Brain pericyte (primary cell): Measurements from ENCODE around the gene ADCY2.
A peak's percentile ranks its signal among the peaks of the same experiment; 100 is the strongest.

Experiments used
- DNase-seq: peaks from one replicate; pipeline ENCODE4 v3.0.0-alpha.2; 2012; ENCODE audit warnings: low read depth, low spot score

ADCY2 gene

DNA sequence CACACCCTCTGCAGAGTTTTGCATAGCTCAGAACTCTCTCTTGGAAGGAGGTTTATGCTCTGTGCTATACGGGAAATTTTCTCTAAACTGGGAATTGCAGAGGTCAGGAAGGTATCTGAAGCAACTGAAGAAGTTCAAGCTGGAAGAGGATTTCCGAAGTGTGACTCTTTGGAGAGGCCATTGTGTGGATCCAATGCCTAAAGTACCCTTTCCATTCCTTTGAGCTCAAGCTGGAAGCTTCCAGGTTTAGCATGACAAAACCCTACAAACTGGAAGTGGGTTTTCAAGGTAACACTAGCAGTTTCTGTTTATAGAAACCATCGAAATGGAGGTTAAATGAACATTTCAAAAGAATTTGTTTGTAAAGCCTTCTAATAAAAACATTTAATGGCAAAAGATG is 267.9 kb downstream of the ADCY2 start:
- DNase-seq = no peak

DNA sequence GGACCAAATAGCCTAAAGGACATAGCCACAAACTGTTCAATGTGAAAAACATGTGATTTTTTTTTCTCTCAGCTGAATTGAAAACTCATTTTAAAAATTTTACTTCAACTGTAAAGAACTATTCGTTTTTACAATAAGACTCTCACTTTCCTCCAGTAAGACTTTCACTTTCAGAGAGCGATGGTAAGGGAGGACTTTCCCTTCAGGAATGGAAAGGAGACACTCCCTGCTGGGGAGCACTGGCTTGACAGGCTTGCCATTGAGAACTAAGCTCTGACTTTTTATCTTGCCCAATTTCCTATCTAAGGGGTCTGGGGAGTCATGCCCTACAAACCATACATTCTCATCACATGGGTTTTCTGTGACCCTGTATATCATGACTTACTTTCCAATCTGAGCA is 268.3 kb downstream of the ADCY2 start:
- DNase-seq = no peak

DNA sequence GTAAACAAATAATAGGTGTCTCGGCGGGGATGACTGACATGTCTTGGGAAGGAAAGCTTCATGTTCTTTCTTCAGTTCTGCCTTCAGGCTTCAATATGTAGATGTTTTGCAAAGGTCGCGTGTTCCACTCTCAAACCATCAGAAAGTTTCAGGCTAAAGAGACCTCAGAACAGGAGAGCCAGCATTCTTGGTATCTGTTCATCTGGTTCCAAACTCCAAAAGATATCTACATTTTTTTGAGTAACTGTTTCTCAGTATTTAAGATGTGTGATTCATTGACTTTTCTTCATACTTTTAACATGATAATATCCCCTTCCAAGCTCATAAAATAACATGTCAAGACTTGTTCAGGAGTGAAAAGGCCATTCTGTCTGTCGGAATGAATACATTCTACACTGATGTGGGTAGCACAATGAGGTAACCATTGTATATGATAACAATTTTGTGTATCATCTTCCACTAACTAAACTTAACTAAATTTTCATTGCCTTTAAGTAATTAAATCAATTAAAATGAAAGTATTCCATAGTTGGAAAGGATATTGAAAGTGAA is 271.4 kb downstream of the ADCY2 start:
- no peak for DNase-seq

DNA sequence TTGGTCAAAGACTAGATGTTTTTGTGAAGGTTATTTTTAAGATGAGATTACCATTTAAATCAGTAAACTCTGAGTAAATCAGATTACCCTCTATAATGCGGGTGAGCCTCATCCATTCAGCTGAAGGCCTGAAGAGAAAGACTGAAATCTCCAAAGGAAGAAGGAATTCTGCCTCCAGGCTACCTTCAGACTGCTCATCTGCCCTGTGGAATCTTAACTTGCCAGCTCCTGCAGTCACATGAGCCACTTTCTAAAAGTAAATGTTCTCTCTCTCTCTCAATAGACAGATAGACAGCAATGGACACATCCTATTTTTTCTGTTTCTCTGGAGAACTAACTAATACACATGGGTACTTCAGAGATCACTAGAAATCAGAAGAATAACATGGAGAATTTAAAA is 272.2 kb downstream of the ADCY2 start:
- no peak for DNase-seq

DNA sequence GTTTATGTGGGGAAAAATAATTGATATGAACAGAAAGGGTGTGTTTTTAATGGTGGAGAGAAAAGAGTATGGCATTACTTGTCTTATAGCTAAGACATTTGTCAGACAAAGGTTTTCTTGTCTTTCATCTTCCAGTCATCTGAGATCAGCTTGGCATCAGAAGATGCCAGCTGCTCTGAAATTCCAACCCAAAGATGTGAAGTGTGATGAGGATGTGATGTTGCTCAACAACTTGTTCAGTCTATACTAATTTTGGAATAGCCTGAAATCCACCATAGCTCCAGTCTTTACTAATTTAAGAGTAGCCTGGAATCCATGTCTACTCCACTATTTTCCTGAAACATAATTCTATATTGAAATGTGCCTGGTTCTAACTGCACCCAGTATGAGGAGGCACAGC is 272.7 kb downstream of the ADCY2 start:
- no peak for DNase-seq

DNA sequence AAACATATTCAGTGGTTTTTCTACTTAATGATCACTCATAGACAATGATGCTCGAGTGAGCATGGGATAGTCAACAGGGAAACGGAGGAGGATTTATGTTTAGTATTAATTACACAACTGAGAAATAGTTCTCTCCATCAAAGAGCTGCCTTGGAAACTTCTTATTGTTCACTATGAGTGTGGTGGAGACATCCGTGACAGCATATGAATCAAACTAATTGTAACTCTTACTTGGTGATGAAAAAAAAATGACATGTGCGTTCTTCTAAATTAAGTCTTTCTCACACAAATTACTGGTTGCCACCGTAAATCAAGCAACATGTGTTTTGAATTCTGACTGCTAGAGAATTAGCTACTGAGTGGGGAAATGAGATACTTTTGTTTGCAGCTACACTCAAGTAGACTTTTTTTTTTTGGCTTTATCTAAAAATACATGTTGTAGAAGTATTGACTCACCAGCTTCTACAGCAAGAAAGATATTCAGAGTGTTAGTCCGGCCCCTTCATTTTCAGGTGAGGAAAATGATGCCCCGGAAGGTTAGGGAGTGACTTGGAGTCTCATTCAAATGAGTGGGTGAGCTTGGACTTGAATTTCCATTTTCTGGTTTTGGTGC is 275.5 kb downstream of the ADCY2 start:
- DNase-seq = no peak

DNA sequence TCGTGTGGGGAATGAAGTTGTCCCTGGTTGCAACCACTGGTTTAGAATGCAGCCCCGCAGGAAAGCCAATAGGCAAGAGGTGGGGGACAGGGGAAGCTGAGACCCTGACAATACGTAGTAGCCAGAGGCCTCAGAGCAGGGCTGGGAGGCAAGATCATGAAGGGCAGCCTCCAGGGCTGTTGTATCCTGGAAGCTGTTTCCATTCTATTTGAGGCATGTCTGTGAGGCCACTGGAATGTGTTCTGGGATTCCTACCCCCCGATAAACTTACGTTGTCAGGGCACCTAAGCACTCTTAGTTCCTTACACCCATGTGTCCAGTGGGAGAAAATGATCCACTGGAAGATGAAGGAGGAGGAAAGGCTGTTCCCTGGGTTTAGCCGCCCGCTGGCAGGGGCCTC is 277.7 kb downstream of the ADCY2 start:
- DNase-seq = no peak

DNA sequence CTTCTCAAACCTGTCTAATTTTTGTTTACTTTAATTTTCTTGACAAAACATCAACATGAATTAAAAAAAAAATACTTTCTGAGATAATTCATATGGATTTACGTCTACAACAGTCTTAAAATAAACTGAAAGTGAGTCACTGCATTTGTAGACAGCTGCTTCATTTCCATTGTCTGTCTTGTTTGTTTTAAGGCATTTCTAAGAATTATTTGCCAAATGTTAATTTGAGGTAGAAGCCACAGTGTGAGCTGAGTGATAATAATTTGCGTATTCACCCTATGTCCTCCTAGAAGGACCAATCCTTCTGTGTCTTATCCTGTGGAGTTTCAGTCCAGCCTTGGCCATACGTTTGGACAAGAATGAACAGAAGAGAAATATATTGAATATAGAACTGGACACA is 280.5 kb downstream of the ADCY2 start:
- no peak for DNase-seq

DNA sequence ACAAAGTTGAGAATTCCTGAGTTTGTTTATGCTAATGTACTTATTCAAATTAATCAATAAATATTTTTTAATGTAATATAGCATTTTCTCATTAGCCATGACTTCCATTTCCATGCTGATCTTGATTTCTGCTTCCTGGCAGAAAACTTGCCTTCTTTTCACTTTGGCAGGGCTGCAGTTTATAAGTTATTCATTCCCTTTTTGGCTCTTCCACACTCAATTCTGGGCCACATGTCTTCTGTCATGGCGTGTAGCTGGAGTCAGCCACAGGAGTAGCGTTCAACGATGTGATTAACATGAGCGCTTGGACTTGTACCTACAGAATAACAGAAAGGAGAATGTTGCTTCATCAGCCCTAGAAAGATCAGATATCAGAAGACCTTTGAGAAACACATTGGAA is 282.1 kb downstream of the ADCY2 start:
- no peak for DNase-seq

DNA sequence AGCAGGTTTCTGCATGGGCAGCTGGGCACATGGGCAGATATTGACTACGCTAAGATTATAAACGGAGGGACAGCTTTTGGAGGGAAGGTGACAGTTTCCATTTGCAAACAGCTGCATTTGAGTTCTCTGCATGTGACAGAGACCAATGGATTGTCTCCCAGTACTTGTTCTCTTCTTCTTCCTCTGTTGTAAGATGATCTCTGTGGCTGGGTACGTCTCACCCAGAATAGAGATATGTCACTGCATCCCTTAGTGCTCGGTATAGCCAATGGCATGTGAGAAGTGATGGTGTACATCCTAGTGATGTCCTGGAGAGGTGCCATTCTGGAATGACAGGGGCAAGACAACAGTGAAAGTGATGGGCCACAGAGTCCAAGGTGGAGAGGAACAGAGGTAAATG is 283.7 kb downstream of the ADCY2 start:
- no peak for DNase-seq

DNA sequence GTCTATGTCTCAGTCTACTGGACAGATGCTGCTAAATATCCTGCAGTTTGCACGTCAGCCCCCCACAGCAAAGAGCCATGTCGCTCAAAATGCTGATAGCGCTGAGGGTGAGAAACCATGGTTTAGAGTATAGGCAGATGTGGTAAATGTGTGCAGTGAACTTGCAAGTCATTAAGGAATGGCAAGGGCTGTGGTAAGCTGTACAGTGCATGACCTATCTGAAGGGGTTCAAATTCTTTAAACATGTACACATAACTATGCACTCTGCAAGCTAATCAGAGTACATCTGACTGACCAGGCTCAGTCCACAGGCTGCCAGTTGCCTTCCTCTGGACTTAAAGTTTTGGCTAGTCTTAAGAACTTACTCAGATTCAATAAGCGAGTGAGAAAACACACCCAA is 284.3 kb downstream of the ADCY2 start:
- DNase-seq = no peak

DNA sequence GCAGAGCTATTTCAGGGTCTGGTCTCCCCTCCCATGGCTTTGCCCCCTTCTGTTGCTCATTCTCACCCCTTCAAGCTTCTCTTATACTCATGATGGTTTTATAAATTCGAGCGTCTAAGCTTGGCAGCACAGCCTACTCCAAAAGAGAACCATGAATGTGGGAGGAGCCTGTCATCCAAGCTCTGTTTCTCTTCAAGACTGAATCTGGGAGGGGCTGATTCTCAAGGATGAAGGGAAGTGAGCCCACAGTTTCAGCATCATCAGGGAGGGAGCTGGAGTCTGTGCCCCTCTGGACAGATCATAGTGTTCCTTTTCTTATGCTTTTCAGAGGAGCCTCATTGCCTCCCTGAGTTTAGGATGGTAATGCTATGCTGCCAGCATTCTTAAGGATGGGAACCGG is 286.4 kb downstream of the ADCY2 start:
- DNase-seq = no peak

DNA sequence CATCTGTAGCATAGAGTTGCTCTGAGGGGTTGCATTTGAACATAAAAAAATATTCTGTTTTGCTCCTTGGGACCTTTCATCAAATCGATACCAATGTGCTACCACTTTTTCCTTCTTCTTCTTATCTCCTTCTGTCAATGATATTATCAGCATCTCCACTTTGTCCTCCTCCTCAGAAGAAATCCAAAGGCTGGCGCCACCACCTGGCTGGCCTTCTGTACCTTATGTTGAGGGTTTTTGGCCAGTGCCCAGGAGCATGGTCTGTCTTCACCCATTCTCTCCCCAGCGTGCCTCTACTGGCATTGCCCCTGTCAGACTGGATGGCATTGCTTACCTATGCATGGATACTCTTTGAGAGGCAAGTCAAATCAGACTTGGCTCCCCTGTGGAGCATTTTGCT is 287.8 kb downstream of the ADCY2 start:
- no peak for DNase-seq

DNA sequence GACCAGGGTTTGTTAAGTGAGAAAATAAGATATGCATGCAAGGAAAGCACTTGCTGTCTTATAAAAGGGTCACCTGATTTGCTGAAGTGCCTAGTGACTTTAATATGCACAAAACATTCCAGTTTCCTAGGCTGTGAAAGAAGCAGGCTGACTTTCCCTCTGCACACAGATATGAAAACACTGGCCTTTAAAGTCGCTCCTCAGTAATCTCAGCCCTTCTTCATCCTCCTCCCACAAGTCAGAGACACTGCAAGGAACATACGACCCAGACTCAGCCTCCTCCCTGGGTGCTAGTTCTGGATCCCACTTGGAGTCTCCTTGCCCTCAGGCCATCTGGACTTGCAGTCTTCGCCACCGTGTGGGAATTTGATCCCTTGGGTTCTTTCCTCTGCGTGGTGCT is 288.9 kb downstream of the ADCY2 start:
- DNase-seq = no peak

DNA sequence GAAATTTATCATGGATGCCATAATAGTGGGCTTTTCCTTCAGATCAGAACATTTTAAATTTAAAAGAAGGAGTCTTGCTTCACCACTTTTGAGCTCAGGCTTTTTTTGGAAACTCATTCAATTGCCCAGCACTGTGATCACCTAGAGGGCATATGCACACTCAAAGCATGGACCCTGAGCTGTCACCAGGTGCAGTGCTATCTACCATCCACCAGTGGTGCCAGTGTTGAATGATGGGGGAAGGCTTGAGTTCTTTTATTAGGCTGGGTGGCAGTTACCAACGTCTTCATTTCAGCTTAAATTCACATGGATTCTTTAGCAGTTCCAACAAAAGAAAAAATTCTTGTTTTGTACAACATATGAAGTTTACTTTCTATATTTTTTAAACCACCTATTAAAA is 290.9 kb downstream of the ADCY2 start:
- DNase-seq = no peak

DNA sequence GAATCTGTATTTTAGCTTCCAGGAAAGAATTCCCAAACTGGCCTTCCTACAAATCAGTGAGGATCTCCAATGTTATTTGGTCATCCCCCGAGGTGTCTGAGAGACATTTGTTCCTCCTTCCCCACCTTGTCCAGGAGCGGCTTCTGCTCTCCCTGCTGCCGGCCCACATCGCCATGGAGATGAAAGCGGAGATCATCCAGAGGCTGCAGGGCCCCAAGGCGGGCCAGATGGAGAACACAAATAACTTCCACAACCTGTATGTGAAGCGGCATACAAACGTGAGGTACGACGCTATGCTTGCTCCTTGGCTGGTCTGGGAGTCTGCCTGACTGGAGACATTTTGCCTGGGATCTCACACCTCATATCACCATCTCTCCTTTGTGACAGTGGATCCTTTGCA is 294.6 kb downstream of the ADCY2 start:
- DNase-seq = no peak

DNA sequence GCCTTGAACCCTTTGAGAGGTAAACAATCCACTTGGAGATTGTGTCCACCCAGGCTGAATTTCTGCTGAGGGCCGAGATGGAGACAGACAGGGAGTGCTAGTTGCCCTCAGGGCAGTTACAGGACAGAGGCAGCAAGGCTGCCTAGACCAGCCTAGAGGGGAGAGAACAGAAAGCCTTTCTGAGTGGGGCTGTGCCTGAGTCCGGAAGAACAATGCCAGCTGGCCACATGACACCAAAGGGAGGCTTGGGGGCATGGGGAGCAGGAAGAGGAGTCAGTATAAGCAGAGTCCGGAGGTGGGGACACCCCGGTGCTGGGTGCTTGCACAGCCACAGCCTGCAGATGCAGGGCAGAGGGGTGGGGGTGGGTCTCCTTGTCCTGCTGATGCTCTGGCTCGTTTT is 309.3 kb downstream of the ADCY2 start:
- no peak for DNase-seq

DNA sequence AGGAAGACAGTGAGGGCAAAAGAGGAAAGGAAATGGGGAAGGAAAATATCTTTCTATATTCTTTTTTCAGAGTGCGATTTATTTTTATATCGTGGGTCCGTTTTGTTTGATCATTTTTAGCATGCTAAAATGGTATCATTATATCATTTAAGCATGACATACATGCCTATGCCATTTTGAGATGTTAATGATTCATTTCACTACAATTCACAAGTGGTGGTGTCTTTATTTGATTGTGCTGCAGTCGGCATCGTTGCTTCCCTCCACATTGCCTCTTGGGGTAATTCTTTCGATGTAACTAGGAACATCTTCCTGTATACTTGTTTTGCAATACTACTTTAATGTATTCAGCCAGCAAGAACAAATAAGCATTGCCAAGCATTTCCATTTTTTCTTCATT is 309.8 kb downstream of the ADCY2 start:
- DNase-seq = no peak

DNA sequence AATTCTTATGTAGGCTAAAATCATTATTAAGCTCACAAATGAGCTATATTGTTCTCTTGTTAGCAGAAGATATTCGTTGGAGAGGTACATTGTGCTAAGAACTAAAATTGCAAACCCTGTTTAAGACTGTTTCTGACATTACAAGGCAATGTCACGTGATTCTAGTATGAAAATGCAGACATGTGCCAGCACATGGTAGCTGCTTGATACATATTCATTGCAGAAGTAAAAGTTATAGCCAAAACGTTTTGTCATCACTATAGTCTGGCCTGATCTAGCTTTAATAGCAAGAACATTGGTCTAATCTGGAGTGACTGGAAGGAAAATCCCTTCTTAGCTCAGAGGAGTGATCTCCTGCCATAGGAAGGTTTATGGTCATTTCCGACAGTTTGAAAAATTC is 310.3 kb downstream of the ADCY2 start:
- no peak for DNase-seq

DNA sequence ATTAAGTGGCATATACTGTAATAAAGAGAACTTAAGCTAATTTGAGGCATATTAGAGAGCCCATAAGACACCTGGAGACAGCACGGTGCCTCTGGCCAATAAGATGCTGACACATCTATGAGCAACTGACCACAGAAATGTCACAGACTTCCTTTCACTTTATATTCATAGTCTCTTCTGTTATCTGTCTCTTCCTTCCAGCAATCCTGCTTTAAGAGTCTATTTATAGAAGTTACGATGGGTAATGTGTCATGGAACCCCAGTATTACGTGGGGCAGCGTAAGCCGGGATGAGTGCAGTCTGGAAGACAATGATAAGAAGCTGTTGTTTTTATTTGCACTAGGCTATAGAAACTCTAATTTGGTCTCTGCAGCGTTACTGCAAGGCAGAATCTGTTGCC is 318.2 kb downstream of the ADCY2 start:
- no peak for DNase-seq

DNA sequence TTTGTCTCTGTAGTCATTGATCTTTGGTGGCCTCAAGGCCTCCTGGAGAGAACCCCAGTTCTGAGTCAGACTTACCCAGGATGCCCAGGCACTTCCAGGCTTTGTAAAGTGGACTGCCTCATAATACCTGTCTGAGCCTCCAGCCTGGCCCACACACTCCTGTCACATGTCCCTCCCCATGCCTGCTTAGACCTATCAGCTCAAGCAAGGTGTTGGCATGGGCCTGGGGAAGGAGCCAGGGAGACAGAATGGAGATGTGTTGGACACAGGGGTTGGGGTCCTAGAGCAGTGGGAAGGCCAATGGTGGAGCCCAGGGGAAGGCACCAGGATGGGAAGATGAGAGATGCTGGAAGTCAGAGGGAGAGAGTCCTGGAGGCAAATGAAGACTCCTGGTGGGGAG is 318.8 kb downstream of the ADCY2 start:
- no peak for DNase-seq

DNA sequence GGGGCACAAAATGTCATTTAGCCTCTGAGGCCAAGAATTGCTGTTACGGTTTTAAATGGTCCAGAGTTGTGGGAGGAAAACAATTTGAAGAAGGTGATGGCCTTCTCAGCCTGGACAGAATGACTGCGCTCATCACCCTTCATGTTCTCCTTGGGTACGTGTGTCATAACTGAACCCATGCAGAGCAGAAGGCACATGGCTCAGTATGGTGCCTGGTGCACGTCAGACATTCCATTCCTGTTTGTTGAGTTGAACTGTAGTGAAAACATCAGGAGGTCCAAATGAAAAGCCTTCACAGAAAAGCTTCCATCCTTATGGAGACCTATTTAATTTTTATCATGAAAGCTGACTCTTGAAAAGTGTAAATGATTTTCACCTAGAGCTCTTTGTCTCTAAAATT is 321.8 kb downstream of the ADCY2 start:
- DNase-seq = peak; percentile 72

DNA sequence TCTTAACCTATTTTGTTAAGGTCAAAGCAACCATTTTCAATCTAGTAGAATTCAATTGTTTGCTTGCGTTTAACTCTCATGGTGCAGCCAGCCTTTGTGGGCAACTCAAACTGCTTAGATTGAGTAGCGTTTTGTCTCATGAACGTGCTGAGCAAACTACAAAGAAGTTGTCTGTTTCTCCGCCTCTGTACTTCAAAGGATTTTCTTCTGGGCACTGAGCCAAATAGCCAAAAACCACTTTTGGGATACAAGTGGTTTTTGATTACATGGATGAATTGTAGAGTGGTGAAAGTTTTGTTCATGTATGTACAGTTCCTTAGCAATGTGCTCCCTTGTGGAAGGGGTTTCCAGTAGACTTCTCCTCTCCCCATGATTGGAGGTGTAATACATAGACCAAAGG is 332.1 kb downstream of the ADCY2 start:
- no peak for DNase-seq

DNA sequence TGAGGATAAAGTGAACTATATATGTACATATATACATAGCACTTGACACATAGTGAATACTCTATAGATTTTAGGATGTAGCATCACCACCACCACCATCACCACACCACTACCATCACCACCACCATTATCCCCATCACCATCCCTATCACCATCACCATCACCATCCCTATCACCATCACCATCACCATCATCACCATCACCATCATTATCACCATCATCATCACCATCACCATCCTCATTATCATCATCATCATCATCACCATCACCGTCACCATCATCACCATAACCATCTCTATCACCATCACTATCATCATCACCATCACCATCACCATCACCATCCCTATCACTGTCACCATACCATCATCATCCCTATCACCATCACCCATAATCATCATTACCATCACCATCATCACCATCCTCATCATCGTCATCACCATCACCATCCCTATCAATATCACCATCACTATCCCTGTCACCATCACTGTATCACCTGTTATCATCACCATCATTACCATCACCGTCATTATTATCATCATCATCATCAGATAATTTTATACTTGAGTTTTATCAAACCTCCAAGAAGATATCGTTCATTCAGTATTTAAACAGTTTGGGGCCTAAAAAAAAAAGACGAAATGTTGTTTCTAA is 345.6 kb downstream of the ADCY2 start:
- DNase-seq = no peak
